ENCODE data around the gene SLC31A1.

GRCh38 chr9:113247640-113248039 is 26.3 kb downstream of the SLC31A1 start:
- TF ChIP-seq CTCF (IDR thresholded peaks at IDR 0.05 in 4 of 5, conservative IDR thresholded peaks at IDR 0.05 in 1 of 5) = no peak
- no peak for TF ChIP-seq POLR2A (IDR thresholded peaks at IDR 0.05)
